WERI-Rb-1 (cell line): ENCODE data around the gene PTGS2.
"Not testable (repeated sequence)": the region's sequence is repeated elsewhere in the genome, so short reads cannot be mapped to it uniquely, and the experiment has no call there.

Source experiments
- DNase-seq: peaks from one replicate; pipeline ENCODE4 v3.0.0-alpha.2; 2020
- H3K27ac ChIP-seq: fragments of 250-450 bp; sonication (Bioruptor Pico); 2 replicates; pipeline ENCODE4 v1.5.1; 2020; ENCODE audit warnings: mild to moderate bottlenecking, moderate library complexity
- H3K27me3 ChIP-seq: fragments of 250-450 bp; sonication (Bioruptor Pico); 2 replicates; pipeline ENCODE4 v1.5.1; 2021; ENCODE audit warnings: mild to moderate bottlenecking, low read depth, moderate library complexity; ENCODE audit not compliant: insufficient read depth, severe bottlenecking
- H3K36me3 ChIP-seq: fragments of 250-450 bp; sonication (Bioruptor Pico); 2 replicates; pipeline ENCODE4 v1.5.1; 2020; ENCODE audit warnings: mild to moderate bottlenecking, moderate library complexity
- H3K4me3 ChIP-seq: 2 replicates; pipeline ENCODE4 v1.5.1; 2011; ENCODE audit warnings: low read depth, mild to moderate bottlenecking, control low read depth, low read length
- H3K9me3 ChIP-seq: fragments of 250-450 bp; sonication (Bioruptor Pico); 2 replicates; pipeline ENCODE4 v1.5.1; 2021; ENCODE audit warnings: mild to moderate bottlenecking, moderate library complexity; ENCODE audit not compliant: severe bottlenecking
- TF ChIP-seq, protein P1 (sequence below): IDR thresholded peaks from 2 replicates; pipeline ENCODE4 v1.5.1; 2011; ENCODE audit warnings: low read depth, mild to moderate bottlenecking, control low read depth, inconsistent platforms, low read length

Gene PTGS2

DNA sequence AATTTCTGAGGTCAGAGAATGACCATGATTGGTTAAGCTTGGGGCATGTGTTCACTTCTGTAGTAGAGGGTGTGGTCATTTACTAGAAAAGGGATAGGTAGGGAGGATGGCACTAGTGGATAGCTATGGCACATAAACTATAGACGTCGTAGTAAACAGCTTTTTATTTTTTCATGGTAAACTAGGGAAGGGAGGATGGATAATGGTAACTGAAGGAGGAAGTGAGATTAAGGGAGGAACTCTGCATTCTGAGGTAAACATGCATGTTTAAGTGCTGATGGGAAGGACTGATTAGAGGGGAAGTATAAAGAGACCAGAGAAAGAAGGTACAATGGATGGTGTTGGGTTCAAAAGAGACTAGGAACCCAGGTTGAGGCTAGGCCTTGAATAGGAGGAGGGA, 26.9 kb downstream of the PTGS2 start:
- TF ChIP-seq, protein P1, sequence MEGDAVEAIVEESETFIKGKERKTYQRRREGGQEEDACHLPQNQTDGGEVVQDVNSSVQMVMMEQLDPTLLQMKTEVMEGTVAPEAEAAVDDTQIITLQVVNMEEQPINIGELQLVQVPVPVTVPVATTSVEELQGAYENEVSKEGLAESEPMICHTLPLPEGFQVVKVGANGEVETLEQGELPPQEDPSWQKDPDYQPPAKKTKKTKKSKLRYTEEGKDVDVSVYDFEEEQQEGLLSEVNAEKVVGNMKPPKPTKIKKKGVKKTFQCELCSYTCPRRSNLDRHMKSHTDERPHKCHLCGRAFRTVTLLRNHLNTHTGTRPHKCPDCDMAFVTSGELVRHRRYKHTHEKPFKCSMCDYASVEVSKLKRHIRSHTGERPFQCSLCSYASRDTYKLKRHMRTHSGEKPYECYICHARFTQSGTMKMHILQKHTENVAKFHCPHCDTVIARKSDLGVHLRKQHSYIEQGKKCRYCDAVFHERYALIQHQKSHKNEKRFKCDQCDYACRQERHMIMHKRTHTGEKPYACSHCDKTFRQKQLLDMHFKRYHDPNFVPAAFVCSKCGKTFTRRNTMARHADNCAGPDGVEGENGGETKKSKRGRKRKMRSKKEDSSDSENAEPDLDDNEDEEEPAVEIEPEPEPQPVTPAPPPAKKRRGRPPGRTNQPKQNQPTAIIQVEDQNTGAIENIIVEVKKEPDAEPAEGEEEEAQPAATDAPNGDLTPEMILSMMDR, result no peak
- no peaks in the 10 kb centered on the region for H3K27me3 ChIP-seq
- DNase-seq, result no peak
- H3K9me3 ChIP-seq, result no peaks in the 10 kb centered on the region
- H3K4me3 ChIP-seq, result no peak overlapping the region
- H3K27ac ChIP-seq, result no peak overlapping the region
- no peaks in the 10 kb centered on the region for H3K36me3 ChIP-seq

DNA sequence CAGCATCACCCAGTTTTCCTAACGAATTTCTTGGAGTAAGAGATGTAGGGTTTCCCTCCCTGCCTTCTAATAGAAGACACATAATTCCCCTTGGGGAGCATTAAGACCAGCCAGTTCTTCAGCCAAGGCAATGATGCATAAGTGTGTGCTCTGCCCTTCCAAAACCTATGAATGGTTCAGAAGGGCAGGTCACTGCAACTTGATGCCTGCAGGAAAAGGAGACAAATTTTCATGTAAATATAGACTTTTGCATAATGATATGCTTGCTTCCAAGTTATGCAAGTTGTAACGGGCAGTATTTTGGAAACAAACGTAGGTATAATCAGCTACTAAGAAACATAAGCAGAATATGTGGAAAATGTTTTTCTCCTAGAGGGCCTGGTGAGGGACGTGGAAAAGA, 31.6 kb downstream of the PTGS2 start:
- H3K9me3 ChIP-seq, result no peaks in the 10 kb centered on the region
- no peak overlapping the region for H3K4me3 ChIP-seq
- H3K27me3 ChIP-seq, result no peaks in the 10 kb centered on the region
- no peak for DNase-seq
- H3K36me3 ChIP-seq, result no peaks in the 10 kb centered on the region
- H3K27ac ChIP-seq, result no peak overlapping the region
- TF ChIP-seq, protein P1, result no peak

DNA sequence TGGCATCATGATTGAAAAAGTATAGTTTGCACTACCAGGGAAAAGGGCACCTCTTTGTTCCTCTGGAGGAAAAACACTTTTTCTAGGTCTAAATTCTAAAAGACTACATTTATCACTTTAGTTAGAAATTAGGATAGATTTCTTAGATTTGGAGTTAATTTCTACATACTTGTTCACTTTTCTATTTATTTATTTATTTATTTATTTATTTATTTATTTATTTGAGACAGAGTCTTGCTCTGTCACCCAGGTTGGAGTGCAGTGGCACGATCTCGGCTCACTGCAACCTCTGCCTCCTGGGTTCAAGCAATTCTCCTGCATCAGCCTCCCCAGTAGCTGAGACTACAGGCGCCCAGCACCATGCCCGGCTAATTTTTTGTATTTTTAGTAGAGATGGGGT, 32.2 kb downstream of the PTGS2 start:
- H3K4me3 ChIP-seq, H3K27me3 ChIP-seq, H3K27ac ChIP-seq, H3K36me3 ChIP-seq, H3K9me3 ChIP-seq, DNase-seq: not testable (repeated sequence)

DNA sequence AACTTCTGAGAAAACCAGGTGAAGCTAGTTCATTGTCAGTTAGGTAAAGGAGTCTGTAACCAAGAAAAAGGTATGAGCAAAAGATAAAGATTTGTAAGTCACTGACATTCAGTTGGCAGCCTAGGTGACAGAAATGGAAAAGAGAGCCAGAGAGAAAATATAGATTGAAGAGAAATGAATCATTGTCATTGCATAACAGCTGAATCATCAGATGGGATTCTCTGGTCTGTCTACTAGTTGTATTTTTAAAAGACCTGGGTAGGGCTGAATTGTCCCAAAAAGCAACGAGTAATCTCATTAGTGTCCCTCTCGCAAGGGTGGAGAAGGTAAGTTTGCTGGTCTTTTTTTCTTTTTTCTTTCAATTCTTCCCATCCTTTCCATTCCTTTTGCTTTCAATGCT, 36.6 kb downstream of the PTGS2 start:
- TF ChIP-seq, protein P1, result no peak
- no peak for DNase-seq
- Histone ChIP-seq H3K36me3 (no peaks in the 10 kb centered on the region), H3K9me3 (no peaks in the 10 kb centered on the region), H3K4me3 (no peak overlapping the region), H3K27me3 (no peaks in the 10 kb centered on the region), H3K27ac (no peak overlapping the region)

DNA sequence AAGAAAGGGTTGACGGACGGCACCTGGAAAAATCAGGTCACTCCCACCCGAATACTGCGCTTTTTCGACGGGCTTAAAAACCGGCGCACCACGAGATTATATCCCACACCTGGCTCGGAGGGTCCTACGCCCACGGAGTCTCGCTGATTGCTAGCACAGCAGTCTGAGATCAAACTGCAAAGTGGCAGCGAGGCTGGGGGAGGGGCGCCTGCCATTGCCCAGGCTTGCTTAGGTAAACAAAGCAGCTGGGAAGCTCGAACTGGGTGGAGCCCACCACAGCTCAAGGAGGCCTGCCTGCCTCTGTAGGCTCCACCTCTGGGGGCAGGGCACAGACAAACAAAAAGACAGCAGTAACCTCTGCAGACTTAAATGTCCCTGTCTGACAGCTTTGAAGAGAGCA, 42.7 kb downstream of the PTGS2 start:
- not testable (repeated sequence) for H3K4me3 ChIP-seq, H3K9me3 ChIP-seq, H3K27ac ChIP-seq, H3K27me3 ChIP-seq, H3K36me3 ChIP-seq, DNase-seq

DNA sequence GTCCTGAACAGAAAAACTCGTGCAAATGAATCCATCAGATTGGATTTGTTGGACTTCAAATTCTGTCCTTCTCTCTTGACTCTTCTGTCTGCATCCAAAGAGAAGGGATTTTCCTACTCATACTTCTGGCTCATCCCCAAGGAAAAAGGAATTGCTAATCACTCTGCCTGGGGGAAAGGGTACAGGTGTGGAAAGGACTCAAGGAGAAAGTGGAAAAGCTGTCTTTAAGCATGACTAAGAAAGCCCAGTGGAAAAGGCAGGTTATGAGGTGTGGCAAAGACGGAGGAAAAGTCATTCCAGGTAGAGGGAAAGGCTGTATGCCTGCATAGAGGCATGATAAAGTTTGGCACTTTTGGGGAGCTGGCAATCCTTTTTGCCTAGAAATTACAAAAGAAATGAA, 43.4 kb downstream of the PTGS2 start:
- Histone ChIP-seq H3K27ac (no peak overlapping the region), H3K27me3 (no peaks in the 10 kb centered on the region)

DNA sequence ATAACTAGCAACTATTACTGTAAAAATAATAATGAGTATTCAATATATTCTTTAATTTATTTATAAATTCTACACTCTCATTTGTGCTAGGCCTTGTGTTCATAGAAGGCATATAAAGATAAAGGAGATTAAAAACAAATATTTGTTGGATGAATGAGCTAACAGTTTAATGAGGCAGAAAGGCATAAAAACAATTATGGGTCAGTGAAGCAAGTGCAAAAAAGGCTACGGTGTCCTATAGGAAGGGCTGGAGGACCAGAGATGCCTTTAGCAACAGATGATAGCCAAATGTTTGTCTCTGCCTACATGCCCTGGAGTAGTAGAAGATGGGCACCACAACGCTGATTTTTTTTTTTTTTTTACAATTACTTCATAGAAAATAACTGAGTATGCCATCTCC, 45.7 kb downstream of the PTGS2 start:
- no peak for DNase-seq
- no peaks in the 10 kb centered on the region for H3K9me3 ChIP-seq
- no peaks in the 10 kb centered on the region for H3K36me3 ChIP-seq
- TF ChIP-seq, protein P1, result no peak
- H3K27ac ChIP-seq, result no peak overlapping the region
- no peaks in the 10 kb centered on the region for H3K27me3 ChIP-seq
- no peak overlapping the region for H3K4me3 ChIP-seq

More for the DNA sequence above, 43.4 kb downstream of the PTGS2 start:
- H3K36me3 ChIP-seq, result no peaks in the 10 kb centered on the region
- TF ChIP-seq, protein P1, result no peak
- no peaks in the 10 kb centered on the region for H3K9me3 ChIP-seq
- H3K4me3 ChIP-seq, result no peak overlapping the region
- DNase-seq, result no peak
